A549 (cell line): Measurements from ENCODE around the gene NME3. TPM values are rescaled to one million over a fixed set of nuclear protein-coding genes. Genes with fewer than 3 reads are reported as not detected.

Experiments
- ATAC-seq, 2 experiments: fragments of 200-7000 bp in 1 of 2; fragments of >200 bp in 1 of 2; cut with Nextera tagmentation in 1 of 2; cut with Tn5 transposase in 1 of 2; 3 replicates each; pipeline versions ENCODE4 v1.8.0 to v1.9.1; 2018 to 2020; ENCODE audit warnings: mild to moderate bottlenecking in 1 of 2, moderate library complexity in 1 of 2
- CTCF ChIA-PET: fragments of 300-600 bp; sonication (Branson Sonifier 250); formaldehyde crosslinking; extraction: SDS; loops from one replicate; lab custom pipeline; 2021; ENCODE audit warnings: antibody characterized with exemption, inconsistent platforms; lab: Yijun Ruan, JAX
- POLR2A ChIA-PET: fragments of 350-600 bp; formaldehyde crosslinking; extraction: SDS; loops from one replicate; lab custom pipeline; 2021; ENCODE audit warnings: antibody characterized with exemption, inconsistent platforms; lab: Yijun Ruan, JAX
- DNase-seq, 2 experiments: peaks; one replicate each; pipeline versions ENCODE4 v3.0.0 to v3.0.0-alpha.2; 2011 to 2016; ENCODE audit warnings: low read depth in 1 of 2, low spot score in 1 of 2
- FAIRE-seq: peaks from 2 replicates; lab custom pipeline; 2011; peaks lifted over from hg19 to GRCh38; lab: Jason Lieb, UNC
- H3K27ac ChIP-seq, 2 experiments: fragments of >200 bp; sonication (Bioruptor Twin); formaldehyde crosslinking; 3 replicates each; pipeline ENCODE4 v1.5.1; 2016 to 2017
- H3K4me1 ChIP-seq: fragments of >200 bp; sonication (Bioruptor Twin); formaldehyde crosslinking; 3 replicates; pipeline ENCODE4 v1.6.1; 2016
- H3K4me2 ChIP-seq: fragments of >200 bp; sonication (Bioruptor Twin); formaldehyde crosslinking; 3 replicates; pipeline ENCODE4 v1.6.1; 2016
- H3K4me3 ChIP-seq: fragments of >200 bp; sonication (Bioruptor Twin); formaldehyde crosslinking; 3 replicates; pipeline ENCODE4 v1.5.1; 2016
- H3K9me3 ChIP-seq: fragments of >200 bp; sonication (Bioruptor Twin); formaldehyde crosslinking; 3 replicates; pipeline ENCODE4 v1.6.1; 2016
- ATOH8 ChIP-seq: fragments of 250-450 bp; sonication (Bioruptor Pico); IDR thresholded peaks from 2 replicates; pipeline ENCODE4 v1.5.0; 2020; ENCODE audit warnings: low read depth, mild to moderate bottlenecking, moderate library complexity
- CBX2 ChIP-seq: fragments of 200-600 bp; sonication (generic); IDR thresholded peaks from 2 replicates; pipeline ENCODE4 v1.6.1; 2016; ENCODE audit warnings: low read depth, mild to moderate bottlenecking, borderline replicate concordance
- CBX8 ChIP-seq: fragments of 200-600 bp; sonication (generic); IDR thresholded peaks from 2 replicates; pipeline ENCODE4 v1.6.1; 2016
- CHD2 ChIP-seq: fragments of 150-350 bp; IDR thresholded peaks from 2 replicates; pipeline ENCODE4 v1.6.1; 2014; ENCODE audit warnings: low read length; ENCODE audit not compliant: partially characterized antibody
- EHF ChIP-seq: fragments of 250-450 bp; sonication (Bioruptor Pico); IDR thresholded peaks from 2 replicates; pipeline ENCODE4 v1.5.0; 2020; ENCODE audit warnings: mild to moderate bottlenecking
- EHMT2 ChIP-seq: fragments of 200-600 bp; sonication (generic); IDR thresholded peaks from 2 replicates; pipeline ENCODE4 v1.6.1; 2016; ENCODE audit warnings: antibody characterized with exemption, low read depth, mild to moderate bottlenecking, moderate library complexity
- FOSL2 ChIP-seq, 2 experiments: fragments of 450-650 bp in 1 of 2; fragments of >200 bp in 1 of 2; sonication (Bioruptor Twin) in 1 of 2; formaldehyde crosslinking; IDR thresholded peaks; 2 replicates each; pipeline versions ENCODE4 v1.5.0 to v1.6.1; 2016 to 2020; ENCODE audit warnings: mild to moderate bottlenecking in 1 of 2, moderate library complexity in 1 of 2
- HDAC2 ChIP-seq: fragments of 200-600 bp; sonication (generic); IDR thresholded peaks from 2 replicates; pipeline ENCODE4 v1.6.1; 2016
- HES2 ChIP-seq: fragments of >200 bp; sonication (Bioruptor Twin); formaldehyde crosslinking; IDR thresholded peaks from 2 replicates; pipeline ENCODE4 v1.6.1; 2016
- HEYL ChIP-seq: fragments of 250-450 bp; sonication (Bioruptor Pico); IDR thresholded peaks from 2 replicates; pipeline ENCODE4 v1.8.0; 2021; ENCODE audit warnings: mild to moderate bottlenecking, moderate library complexity
- HOXB5 ChIP-seq: fragments of 250-450 bp; sonication (Bioruptor Pico); IDR thresholded peaks from 2 replicates; pipeline ENCODE4 v1.5.0; 2020; ENCODE audit warnings: mild to moderate bottlenecking, moderate library complexity
- JUN ChIP-seq, 2 experiments: fragments of >200 bp; sonication (Bioruptor Twin); formaldehyde crosslinking; IDR thresholded peaks; 2 replicates in 1 of 2; 3 replicates in 1 of 2; pipeline ENCODE4 v1.6.1; 2016 to 2017
- JUNB ChIP-seq: fragments of >200 bp; sonication (Bioruptor Twin); formaldehyde crosslinking; IDR thresholded peaks from 2 replicates; pipeline ENCODE4 v1.6.1; 2016
- KDM1A ChIP-seq: fragments of 200-600 bp; sonication (generic); IDR thresholded peaks from 2 replicates; pipeline ENCODE4 v1.6.1; 2016; ENCODE audit warnings: low read depth, mild to moderate bottlenecking
- KDM5A ChIP-seq: fragments of 200-600 bp; sonication (generic); IDR thresholded peaks from 2 replicates; pipeline ENCODE4 v1.6.1; 2016; ENCODE audit warnings: antibody characterized with exemption, mild to moderate bottlenecking
- MAFK ChIP-seq: fragments of 450-650 bp; IDR thresholded peaks from 2 replicates; pipeline ENCODE4 v1.6.1; 2014; ENCODE audit not compliant: partially characterized antibody
- MAZ ChIP-seq: fragments of 150-350 bp; IDR thresholded peaks from 2 replicates; pipeline ENCODE4 v1.6.1; 2014; ENCODE audit warnings: antibody characterized with exemption, low read depth, low read length, borderline replicate concordance
- NPAS2 ChIP-seq: fragments of 250-450 bp; sonication (Bioruptor Pico); IDR thresholded peaks from 2 replicates; pipeline ENCODE4 v1.8.0; 2022; ENCODE audit warnings: mild to moderate bottlenecking, moderate library complexity, borderline replicate concordance
- NR3C1 ChIP-seq: fragments of >200 bp; sonication (Bioruptor Twin); formaldehyde crosslinking; IDR thresholded peaks from 3 replicates; pipeline ENCODE4 v1.6.1; 2017
- PHF8 ChIP-seq: fragments of 200-600 bp; sonication (generic); IDR thresholded peaks from 2 replicates; pipeline ENCODE4 v1.6.1; 2016; ENCODE audit warnings: low read depth, mild to moderate bottlenecking, antibody characterized with exemption, moderate library complexity, borderline replicate concordance
- RAD21 ChIP-seq, 2 experiments: fragments of >200 bp in 1 of 2; sonication (Bioruptor Twin) in 1 of 2; formaldehyde crosslinking in 1 of 2; IDR thresholded peaks in 1 of 2; conservative IDR thresholded peaks in 1 of 2; 2 replicates in 1 of 2; 3 replicates in 1 of 2; pipeline ENCODE4 v1.6.1; 2012 to 2018; ENCODE audit warnings: inconsistent platforms in 1 of 2
- RNF2 ChIP-seq: fragments of 200-600 bp; sonication (generic); IDR thresholded peaks from 2 replicates; pipeline ENCODE4 v1.6.1; 2016; ENCODE audit warnings: low read depth, mild to moderate bottlenecking, antibody characterized with exemption, moderate library complexity, borderline replicate concordance
- TP53 ChIP-seq: fragments of 250-450 bp; sonication (Bioruptor Pico); IDR thresholded peaks from 2 replicates; pipeline ENCODE4 v1.5.0; 2021; ENCODE audit warnings: mild to moderate bottlenecking, moderate library complexity
- ZC3H11A ChIP-seq: fragments of 450-650 bp; IDR thresholded peaks from 2 replicates; pipeline ENCODE4 v1.6.1; 2014; ENCODE audit warnings: antibody characterized with exemption, mild to moderate bottlenecking
- ZFP36 ChIP-seq: fragments of 450-650 bp; IDR thresholded peaks from 2 replicates; pipeline ENCODE4 v1.6.1; 2014; ENCODE audit warnings: borderline replicate concordance; ENCODE audit not compliant: partially characterized antibody
- ZNF302 ChIP-seq: fragments of 250-450 bp; sonication (Bioruptor Pico); IDR thresholded peaks from 2 replicates; pipeline ENCODE4 v1.9.0; 2021; ENCODE audit warnings: inconsistent platforms, mild to moderate bottlenecking, moderate library complexity
- WGBS: methylation state at CpG from one replicate; pipeline ENCODE4 v1.1.6; 2017; ENCODE audit errors: missing lambda C conversion rate; 5-methylcytosine and 5-hydroxymethylcytosine counted together
- polyA plus RNA-seq, 4 experiments: library from polyadenylated mRNA; depleted of rRNA in 3 of 4; stranded (reverse); fragments of >200 nt; fragmentation: RNase III in 1 of 4; extraction: RNeasy Plus Mini Kit Qiagen cat#74134 plus additional on column Dnase treatment in 1 of 4; gene quantifications; 2 replicates in 3 of 4; 3 replicates in 1 of 4; pipeline ENCODE4 v1.2.3, GENCODE V29; 2011 to 2017

Gene NME3
- polyA plus RNA-seq, 2 of the 4 experiments (the other 2 are of a cell fraction), result 15.2 to 49.9 TPM

GRCh38 chr16:1775006-1775845 lies 3.9 kb upstream of the NME3 start:
- 92% methylated on average over 19 of the region's 30 CpGs for WGBS
- H3K9me3 ChIP-seq, result no peaks in the 10 kb centered on the region
- DNase-seq, result no peak
- no peak for ATAC-seq
- peaks cover 16% of the 10 kb centered on the region for H3K4me1 ChIP-seq
- ChIA-PET CTCF (interaction anchor here (1.0 to 2.3 kb wide), 4 partner anchors 10 to 97 kb away, joined by 4 to 13 read pairs (median 5); partner anchors contain the start of gene JPT2), POLR2A (no interaction called here)
- TF ChIP-seq CBX2 (no peak), HES2 (no peak), MAFK (peak; percentile 10)
- no peak for FAIRE-seq
- no peak overlapping the region for H3K4me2 ChIP-seq
- no peak overlapping the region for H3K27ac ChIP-seq
- H3K4me3 ChIP-seq, result no peak overlapping the region

- no peak for FAIRE-seq
- 90% methylated on average over 6 of the region's 7 CpGs for whole genome bisulfite sequencing
- Histone ChIP-seq H3K9me3 (no peaks in the 10 kb centered on the region), H3K4me2 (peak overlapping the region; percentile 90), H3K4me1 (peaks cover 20% of the 10 kb centered on the region), H3K4me3 (peak overlapping the region; percentile 85; the same call in 1 of the 3 replicates), H3K27ac (peak overlapping the region in 1 of 2 experiments; percentile 98; a peak in 4 of 6 replicates)
- CTCF ChIA-PET, result interaction anchor here (0.7 to 2.3 kb wide), 13 partner anchors 8 to 96 kb away, joined by 3 to 13 read pairs (median 4); partner anchors contain the start of genes IGFALS, JPT2, MAPK8IP3 and NUBP2
- TF ChIP-seq KDM5A, result no peak
- no peak for TF ChIP-seq HEYL
- TF ChIP-seq NPAS2 (CRISPR knock-in tag), result no peak
- no peak for TF ChIP-seq ZC3H11A
- no peak for TF ChIP-seq JUN (IDR thresholded peaks at IDR 0.05)
- no peak for TF ChIP-seq RNF2
- TF ChIP-seq ATOH8, result no peak
- TF ChIP-seq RAD21 (conservative IDR thresholded peaks at IDR 0.05 in 1 of 2, IDR thresholded peaks at IDR 0.05 in 1 of 2), result no peak
- no peak for TF ChIP-seq KDM1A
- TF ChIP-seq ZNF302 (CRISPR knock-in tag), result no peak
- no peak for TF ChIP-seq TP53 (CRISPR knock-in tag)
- TF ChIP-seq HDAC2, result no peak
- no peak for TF ChIP-seq JUNB
- no peak for DNase-seq
- no peak for ATAC-seq
- POLR2A ChIA-PET, result interaction anchor here (0.8 to 6.5 kb wide), 2 partner anchors 8 to 69 kb away, joined by 3 to 46 read pairs; partner anchors contain the start of genes MAPK8IP3, NUBP2 and SPSB3
Measured at GRCh38 chr16:1774448-1774780, 3.1 kb upstream of the NME3 start.

GRCh38 chr16:1773703-1774447 lies 2.5 kb upstream of the NME3 start:
- peak overlapping the region; percentile 95 to 98 for H3K27ac ChIP-seq
- ChIA-PET CTCF (interaction anchor here (0.7 to 2.3 kb wide), 15 partner anchors 9 to 96 kb away, joined by 3 to 13 read pairs (median 4); partner anchors contain the start of genes IGFALS, JPT2, MAPK8IP3 and NUBP2), POLR2A (interaction anchor here (0.8 to 6.5 kb wide), 2 partner anchors 8 to 68 kb away, joined by 3 to 46 read pairs; partner anchors contain the start of genes MAPK8IP3, NUBP2 and SPSB3)
- peak overlapping the region; percentile 90 for H3K4me2 ChIP-seq
- peaks cover 21% of the 10 kb centered on the region for H3K4me1 ChIP-seq
- H3K4me3 ChIP-seq, result peak overlapping the region; percentile 85
- no peaks in the 10 kb centered on the region for H3K9me3 ChIP-seq
- TF ChIP-seq HOXB5 (CRISPR knock-in tag) (no peak), EHF (CRISPR knock-in tag) (no peak), NR3C1 (no peak), ZFP36 (no peak), MAZ (no peak), EHMT2 (no peak), FOSL2 (IDR thresholded peaks at IDR 0.05) (no peak), FOSL2 (CRISPR knock-in tag; IDR thresholded peaks at IDR 0.05) (no peak), CBX8 (no peak), PHF8 (no peak), HES2 (no peak), CHD2 (no peak), KDM1A (no peak)
- TF ChIP-seq, all 56 proteins: peak for 0
- DNase-seq, result no peak
- 26% methylated on average over 33 of the region's 45 CpGs for WGBS
- peak in 1 of 2 experiments; percentile 1; a peak in 3 of 6 replicates for ATAC-seq
- no peak for FAIRE-seq
